ENCODE results near the gene PRODH2.

- TF ChIP-seq, protein P1, sequence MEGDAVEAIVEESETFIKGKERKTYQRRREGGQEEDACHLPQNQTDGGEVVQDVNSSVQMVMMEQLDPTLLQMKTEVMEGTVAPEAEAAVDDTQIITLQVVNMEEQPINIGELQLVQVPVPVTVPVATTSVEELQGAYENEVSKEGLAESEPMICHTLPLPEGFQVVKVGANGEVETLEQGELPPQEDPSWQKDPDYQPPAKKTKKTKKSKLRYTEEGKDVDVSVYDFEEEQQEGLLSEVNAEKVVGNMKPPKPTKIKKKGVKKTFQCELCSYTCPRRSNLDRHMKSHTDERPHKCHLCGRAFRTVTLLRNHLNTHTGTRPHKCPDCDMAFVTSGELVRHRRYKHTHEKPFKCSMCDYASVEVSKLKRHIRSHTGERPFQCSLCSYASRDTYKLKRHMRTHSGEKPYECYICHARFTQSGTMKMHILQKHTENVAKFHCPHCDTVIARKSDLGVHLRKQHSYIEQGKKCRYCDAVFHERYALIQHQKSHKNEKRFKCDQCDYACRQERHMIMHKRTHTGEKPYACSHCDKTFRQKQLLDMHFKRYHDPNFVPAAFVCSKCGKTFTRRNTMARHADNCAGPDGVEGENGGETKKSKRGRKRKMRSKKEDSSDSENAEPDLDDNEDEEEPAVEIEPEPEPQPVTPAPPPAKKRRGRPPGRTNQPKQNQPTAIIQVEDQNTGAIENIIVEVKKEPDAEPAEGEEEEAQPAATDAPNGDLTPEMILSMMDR (conservative IDR thresholded peaks at IDR 0.05; ENCODE audit: low read length) = no peak
- no peak for TF ChIP-seq EZH2phosphoT487 (IDR thresholded peaks at IDR 0.05; ENCODE audit: borderline replicate concordance)
These were observed 58.8 kb downstream of the PRODH2 start for GRCh38 chr19:35753634-35754369.

Data from Loucy (cell line).